IPS-15b (cell line): Measurements from ENCODE around the gene UQCR10.

Experiments
- H3K27me3 ChIP-seq: one replicate; pipeline ENCODE4 v1.6.1; 2013; ENCODE audit warnings: low read length; ENCODE audit not compliant: control insufficient read depth, insufficient read depth
- H3K36me3 ChIP-seq: one replicate; pipeline ENCODE4 v1.6.1; 2013; ENCODE audit warnings: low read length; ENCODE audit not compliant: control insufficient read depth, insufficient read depth
- H3K4me1 ChIP-seq: one replicate; pipeline ENCODE4 v1.6.1; 2013; ENCODE audit warnings: mild to moderate bottlenecking, low read length; ENCODE audit not compliant: control insufficient read depth, insufficient read depth
- H3K4me3 ChIP-seq: one replicate; pipeline ENCODE4 v1.5.1; 2013; ENCODE audit warnings: low read depth, low read length
- H3K9ac ChIP-seq: one replicate; pipeline ENCODE4 v1.6.1; 2013; ENCODE audit warnings: low read depth, mild to moderate bottlenecking, low read length
- H3K9me3 ChIP-seq: one replicate; pipeline ENCODE4 v1.6.1; 2013; ENCODE audit warnings: mild to moderate bottlenecking, low read length; ENCODE audit not compliant: control insufficient read depth, insufficient read depth

The UQCR10 gene

GRCh38 chr22:29767171-29768051 is at the start of gene UQCR10:
TSS of gene UQCR10 (plus strand) at chr22:29767369. CDS start at chr22:29767399, 30 bp downstream.
- H3K27me3 ChIP-seq: no peaks in the 10 kb centered on the region
- H3K4me3 ChIP-seq: peak within 1 kb of the TSS; percentile 99
- H3K9ac ChIP-seq: peak within 1 kb of the TSS; percentile 97
- H3K4me1 ChIP-seq: no peaks in the 10 kb centered on the region
- H3K36me3 ChIP-seq: peaks cover 6% of the 10 kb centered on the region
- H3K9me3 ChIP-seq: no peaks in the 10 kb centered on the region

GRCh38 chr22:29717789-29718188 is 49.4 kb upstream of the UQCR10 start:
- H3K4me1 ChIP-seq: no peaks in the 10 kb centered on the region
- H3K9me3 ChIP-seq: no peaks in the 10 kb centered on the region
- no peaks in the 10 kb centered on the region for H3K36me3 ChIP-seq
- no peak overlapping the region for H3K4me3 ChIP-seq
- H3K27me3 ChIP-seq: peaks cover 29% of the 10 kb centered on the region
- H3K9ac ChIP-seq: no peak overlapping the region

DNA sequence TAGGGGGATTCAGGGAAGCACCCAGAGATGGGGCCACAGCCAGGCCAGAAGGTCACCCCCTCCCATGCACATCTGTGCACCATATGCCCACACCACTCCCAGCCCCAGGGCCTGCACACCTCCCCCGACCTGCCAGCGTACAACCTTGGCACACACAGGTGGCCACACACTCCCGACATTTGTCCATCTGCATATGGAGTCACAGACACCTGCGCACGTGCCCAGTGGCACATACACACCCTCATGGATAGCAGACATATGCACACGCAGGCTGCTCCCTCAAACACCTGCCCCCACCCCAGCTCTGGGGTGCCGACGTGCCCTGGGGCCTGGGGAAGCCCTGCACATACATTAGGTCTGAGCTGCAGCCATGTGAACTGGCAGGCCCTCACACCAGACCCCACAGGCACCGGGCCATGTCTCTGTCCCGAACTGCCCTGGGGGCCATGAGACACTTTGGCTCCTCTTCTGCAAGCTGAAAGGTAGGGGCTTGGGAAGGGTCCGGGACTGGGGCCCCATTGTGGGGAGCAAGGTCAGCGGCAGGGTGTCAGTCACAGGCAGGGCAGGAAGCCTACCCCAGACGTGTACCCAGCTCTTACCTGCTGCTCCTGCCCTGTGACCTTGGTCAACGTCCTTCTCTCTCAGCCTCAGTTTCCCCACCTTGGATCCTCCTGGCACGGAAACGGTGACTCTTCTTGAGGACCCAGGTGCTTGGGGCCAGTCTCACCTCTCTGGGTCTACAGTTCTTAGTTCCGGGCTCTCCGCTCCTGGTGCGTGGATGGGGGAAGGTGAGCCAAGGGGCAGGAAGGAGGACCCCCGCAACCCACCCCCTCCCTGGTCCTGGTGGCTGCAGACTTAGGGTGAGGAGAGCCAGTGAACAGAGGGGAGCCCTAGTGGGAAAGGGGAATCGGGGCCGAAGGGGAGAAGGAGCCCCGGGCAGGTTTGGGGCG is 47.9 kb upstream of the UQCR10 start:
- Histone ChIP-seq H3K9ac (no peak overlapping the region), H3K36me3 (no peaks in the 10 kb centered on the region), H3K27me3 (peaks cover 27% of the 10 kb centered on the region), H3K4me1 (no peaks in the 10 kb centered on the region), H3K9me3 (no peaks in the 10 kb centered on the region), H3K4me3 (peak overlapping the region; percentile 39)

DNA sequence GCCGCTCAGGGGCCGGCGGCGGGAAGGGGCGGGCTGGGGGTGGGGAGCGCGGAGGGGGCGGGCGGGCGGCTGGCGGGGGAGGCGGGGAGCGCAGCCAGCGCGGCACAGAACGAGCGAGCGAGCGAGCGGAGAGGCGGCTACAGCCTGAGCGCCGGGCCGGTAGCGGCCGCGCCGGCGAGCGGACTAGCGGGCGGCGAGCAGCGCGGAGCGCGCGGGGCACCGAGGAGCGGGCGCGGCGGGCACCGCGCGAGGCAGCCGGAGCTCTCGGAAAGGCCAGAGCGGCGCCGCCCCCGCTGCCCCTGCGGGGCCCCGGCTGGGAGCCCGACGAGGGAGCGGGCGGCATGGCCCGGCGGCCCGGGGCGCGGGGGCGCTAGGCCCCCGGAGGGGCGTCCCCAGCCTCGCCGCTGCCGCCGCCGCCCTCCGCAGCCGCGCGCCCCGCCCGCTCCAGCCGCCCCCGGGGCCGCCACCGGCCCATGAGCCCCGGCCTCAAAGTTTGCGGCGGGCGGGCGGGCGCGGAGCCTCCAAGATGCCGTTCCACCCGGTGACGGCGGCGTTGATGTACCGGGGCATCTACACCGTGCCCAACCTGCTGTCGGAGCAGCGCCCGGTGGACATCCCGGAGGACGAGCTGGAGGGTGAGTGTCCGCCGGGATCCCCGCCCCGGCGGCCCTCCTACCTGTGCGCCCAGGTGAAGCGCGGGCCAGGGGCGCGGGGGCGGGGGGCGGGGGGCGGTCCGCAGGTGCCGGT is 47.1 kb upstream of the UQCR10 start, which contains the start of gene CABP7:
CABP7 (plus strand) TSS at position 105 of the 747 bp plus-strand sequence; CDS start at position 527, 422 bp downstream.
- no peaks in the 10 kb centered on the region for H3K9me3 ChIP-seq
- H3K9ac ChIP-seq: no peak within 1 kb of the TSS
- peak within 1 kb of the TSS; percentile 39 for H3K4me3 ChIP-seq
- no peaks in the 10 kb centered on the region for H3K4me1 ChIP-seq
- no peaks in the 10 kb centered on the region for H3K36me3 ChIP-seq
- H3K27me3 ChIP-seq: peaks cover 27% of the 10 kb centered on the region

GRCh38 chr22:29720811-29721323 is 46.3 kb upstream of the UQCR10 start:
- peaks cover 31% of the 10 kb centered on the region for H3K27me3 ChIP-seq
- H3K36me3 ChIP-seq: no peaks in the 10 kb centered on the region
- H3K9ac ChIP-seq: no peak overlapping the region
- peak overlapping the region; percentile 30 for H3K4me3 ChIP-seq
- H3K4me1 ChIP-seq: no peaks in the 10 kb centered on the region
- H3K9me3 ChIP-seq: no peaks in the 10 kb centered on the region

DNA sequence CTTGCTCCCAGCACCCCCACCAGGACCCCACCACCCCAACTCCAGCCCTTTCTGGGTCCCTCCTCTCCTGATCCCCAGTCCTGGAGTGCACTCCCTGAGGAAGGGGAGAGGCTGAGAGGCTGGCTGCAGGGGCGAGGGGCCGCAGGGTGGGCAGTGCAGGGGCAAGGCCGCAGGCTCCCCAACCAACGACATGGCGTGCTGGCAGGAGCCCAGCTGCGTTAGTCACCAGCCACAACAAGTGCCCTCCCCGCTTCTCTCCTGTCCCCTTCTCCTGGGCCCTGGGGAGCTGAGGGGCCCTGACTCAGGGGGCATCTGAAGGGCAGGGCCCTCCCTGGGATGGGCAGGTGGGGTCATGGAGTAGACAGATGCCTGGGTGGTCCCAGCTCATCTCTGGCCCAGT is 45.0 kb upstream of the UQCR10 start:
- H3K4me1 ChIP-seq: no peaks in the 10 kb centered on the region
- H3K4me3 ChIP-seq: no peak overlapping the region
- H3K36me3 ChIP-seq: no peaks in the 10 kb centered on the region
- no peak overlapping the region for H3K9ac ChIP-seq
- H3K9me3 ChIP-seq: no peaks in the 10 kb centered on the region
- peaks cover 31% of the 10 kb centered on the region for H3K27me3 ChIP-seq

DNA sequence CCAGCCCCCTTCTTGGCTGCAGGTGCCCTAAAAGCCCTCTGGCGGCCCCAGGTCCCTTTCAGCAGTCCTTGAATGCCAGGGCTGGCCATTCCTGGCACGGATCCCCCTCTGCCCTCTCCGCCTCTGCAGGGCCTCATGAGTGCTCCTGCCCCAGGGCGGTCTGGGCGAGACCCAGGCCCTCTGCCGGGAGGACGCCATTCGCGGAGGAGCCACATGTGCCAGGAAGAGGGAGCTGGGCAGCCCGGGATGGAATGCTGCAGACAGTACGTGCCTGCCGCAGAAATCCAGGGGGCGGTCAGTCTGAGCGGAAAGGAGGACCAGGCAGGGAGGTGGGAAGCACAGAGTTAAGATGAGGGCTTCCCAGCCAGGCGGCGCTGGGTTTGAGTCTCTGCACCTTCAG is 44.6 kb upstream of the UQCR10 start:
- Histone ChIP-seq H3K9ac (no peak overlapping the region), H3K36me3 (no peaks in the 10 kb centered on the region), H3K4me3 (no peak overlapping the region), H3K27me3 (peaks cover 31% of the 10 kb centered on the region), H3K9me3 (no peaks in the 10 kb centered on the region), H3K4me1 (peaks cover 2% of the 10 kb centered on the region)

DNA sequence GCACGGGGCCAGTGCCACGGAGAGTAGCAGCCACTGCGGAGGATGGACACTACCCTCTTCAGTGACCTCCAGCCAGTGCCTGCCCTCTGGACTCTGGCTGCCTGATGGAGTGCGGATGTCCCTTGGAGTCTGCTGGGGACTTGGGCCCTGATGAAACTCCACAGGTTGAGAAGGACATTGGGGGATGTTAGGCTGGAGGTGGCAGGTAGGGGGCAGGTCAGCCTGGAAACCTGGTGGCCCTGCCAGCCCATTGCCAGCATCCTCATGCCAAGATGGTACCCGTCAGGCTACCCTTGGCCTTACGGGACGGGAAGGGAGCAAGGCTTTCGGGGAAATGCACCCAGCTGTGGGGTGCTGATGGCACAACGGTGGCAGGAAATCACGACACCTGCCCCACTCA is 43.4 kb upstream of the UQCR10 start:
- Histone ChIP-seq H3K27me3 (peaks cover 22% of the 10 kb centered on the region), H3K4me1 (peaks cover 2% of the 10 kb centered on the region), H3K9ac (no peak overlapping the region), H3K9me3 (no peaks in the 10 kb centered on the region), H3K36me3 (no peaks in the 10 kb centered on the region), H3K4me3 (no peak overlapping the region)

DNA sequence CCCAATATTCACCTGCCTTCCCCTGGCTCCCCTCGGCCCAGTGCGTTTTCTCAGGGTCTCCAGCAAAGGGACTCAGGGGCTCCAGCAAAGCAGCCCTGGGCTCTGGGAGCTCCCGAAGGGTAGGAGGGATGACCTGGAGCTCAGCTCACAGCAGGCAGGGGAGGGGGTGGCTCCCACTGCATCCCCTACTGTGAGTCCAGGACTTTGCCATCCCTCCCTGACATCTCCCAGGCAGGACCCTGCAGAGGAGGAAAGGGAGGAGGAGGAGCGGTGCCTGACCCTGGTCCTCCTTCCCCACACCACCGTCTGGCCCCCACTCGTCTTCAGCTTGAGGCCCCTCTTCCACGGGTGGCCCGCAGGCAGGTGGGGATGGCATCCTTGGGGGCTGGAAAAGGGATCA is 42.3 kb upstream of the UQCR10 start:
- Histone ChIP-seq H3K36me3 (no peaks in the 10 kb centered on the region), H3K9me3 (no peaks in the 10 kb centered on the region), H3K4me3 (no peak overlapping the region), H3K27me3 (peaks cover 13% of the 10 kb centered on the region), H3K9ac (peak overlapping the region; percentile 54), H3K4me1 (peaks cover 2% of the 10 kb centered on the region)

- Histone ChIP-seq H3K9me3 (no peaks in the 10 kb centered on the region), H3K4me3 (no peak overlapping the region), H3K27me3 (peaks cover 11% of the 10 kb centered on the region), H3K4me1 (peaks cover 2% of the 10 kb centered on the region), H3K9ac (no peak overlapping the region), H3K36me3 (peaks cover 2% of the 10 kb centered on the region)
Measured at GRCh38 chr22:29726106-29726505, 41.1 kb upstream of the UQCR10 start.
